Cardiac muscle cell (in vitro differentiated cells and primary cell): ENCODE results near the gene TNFSF15. TPM values are rescaled to one million over a fixed set of nuclear protein-coding genes. Genes with fewer than 3 reads are reported as not detected.

Source experiments
- DNase-seq, 2 donors: peaks; one replicate each; pipeline versions ENCODE4 v3.0.0 to v3.0.0-alpha.2; 2010 to 2017; ENCODE audit warnings: low read depth in 1 of 2, low spot score in 1 of 2
- H3K27ac ChIP-seq: fragments of 200-600 bp; sonication (generic); 2 replicates; pipeline ENCODE4 v1.5.1; 2016
- H3K27me3 ChIP-seq: fragments of 200-600 bp; sonication (generic); 2 replicates; pipeline ENCODE4 v1.6.0; 2016; ENCODE audit warnings: control low read depth
- H3K36me3 ChIP-seq: fragments of 200-600 bp; sonication (generic); 2 replicates; pipeline ENCODE4 v1.5.1; 2016; ENCODE audit warnings: control low read depth
- H3K4me1 ChIP-seq: fragments of 200-600 bp; sonication (generic); 2 replicates; pipeline ENCODE4 v1.8.1; 2017; ENCODE audit warnings: low read depth, mild to moderate bottlenecking, mixed run types
- H3K4me3 ChIP-seq: fragments of 200-600 bp; sonication (generic); 2 replicates; pipeline ENCODE4 v1.5.1; 2016; ENCODE audit warnings: mild to moderate bottlenecking
- H3K9me3 ChIP-seq: fragments of 200-600 bp; sonication (generic); 2 replicates; pipeline ENCODE4 v1.5.1; 2017; ENCODE audit warnings: low read depth, mild to moderate bottlenecking, control low read depth
- polyA plus RNA-seq: library from polyadenylated mRNA; unstranded; fragments of >200 nt; fragmentation: Nextera tagmentation; extraction: Ambion mirVana; gene quantifications from 2 replicates; pipeline ENCODE4 v1.2.1, GENCODE V29; 2016
- total RNA-seq: library from RNA; depleted of rRNA; stranded (reverse); fragments of >200 nt; gene quantifications from 2 replicates; pipeline ENCODE4 v1.2.3, GENCODE V29; 2016
- TF ChIP-seq, protein P1 (sequence below): IDR thresholded peaks from 2 replicates; pipeline ENCODE4 v1.5.1; 2012; ENCODE audit warnings: low read depth, mild to moderate bottlenecking, low read length

The TNFSF15 gene
- total and polyA plus RNA-seq, 2 experiments from 2014 or later: not detected

DNA sequence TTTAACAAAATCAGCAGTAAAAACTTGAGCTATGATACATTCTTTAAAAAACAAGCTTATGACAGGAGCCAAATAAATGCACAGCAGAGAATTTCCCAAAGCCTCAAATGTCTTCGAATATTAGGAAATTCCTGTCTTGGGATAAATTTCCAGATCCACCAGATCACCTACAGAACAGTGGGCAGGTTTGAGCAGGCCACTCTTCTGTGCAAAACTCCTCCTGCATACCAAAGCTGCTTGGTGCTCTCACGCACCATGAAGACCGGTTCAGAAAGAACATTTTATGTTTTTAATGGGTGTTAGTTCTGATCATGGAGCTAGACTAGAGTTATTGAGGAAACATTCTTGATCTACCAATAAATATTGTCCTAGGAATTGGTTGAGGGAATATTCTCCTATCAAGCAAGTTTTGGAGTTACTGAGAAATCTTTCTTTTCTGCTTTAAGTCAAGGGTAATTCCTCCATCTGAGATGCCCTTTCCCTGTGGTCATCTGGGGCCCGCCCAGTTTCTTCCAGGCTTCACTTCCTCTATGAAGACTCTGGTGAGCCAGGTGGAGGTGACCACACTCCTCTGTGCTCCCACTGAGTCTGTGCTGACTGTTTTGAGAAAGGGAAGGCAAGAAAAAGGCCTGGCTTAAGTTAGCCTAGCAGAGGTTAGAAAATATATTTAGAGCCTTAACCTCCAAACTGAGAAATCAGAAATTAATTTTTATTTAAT is 17.9 kb downstream of the TNFSF15 start:
- H3K9me3 ChIP-seq: no peaks in the 10 kb centered on the region
- TF ChIP-seq, protein P1, sequence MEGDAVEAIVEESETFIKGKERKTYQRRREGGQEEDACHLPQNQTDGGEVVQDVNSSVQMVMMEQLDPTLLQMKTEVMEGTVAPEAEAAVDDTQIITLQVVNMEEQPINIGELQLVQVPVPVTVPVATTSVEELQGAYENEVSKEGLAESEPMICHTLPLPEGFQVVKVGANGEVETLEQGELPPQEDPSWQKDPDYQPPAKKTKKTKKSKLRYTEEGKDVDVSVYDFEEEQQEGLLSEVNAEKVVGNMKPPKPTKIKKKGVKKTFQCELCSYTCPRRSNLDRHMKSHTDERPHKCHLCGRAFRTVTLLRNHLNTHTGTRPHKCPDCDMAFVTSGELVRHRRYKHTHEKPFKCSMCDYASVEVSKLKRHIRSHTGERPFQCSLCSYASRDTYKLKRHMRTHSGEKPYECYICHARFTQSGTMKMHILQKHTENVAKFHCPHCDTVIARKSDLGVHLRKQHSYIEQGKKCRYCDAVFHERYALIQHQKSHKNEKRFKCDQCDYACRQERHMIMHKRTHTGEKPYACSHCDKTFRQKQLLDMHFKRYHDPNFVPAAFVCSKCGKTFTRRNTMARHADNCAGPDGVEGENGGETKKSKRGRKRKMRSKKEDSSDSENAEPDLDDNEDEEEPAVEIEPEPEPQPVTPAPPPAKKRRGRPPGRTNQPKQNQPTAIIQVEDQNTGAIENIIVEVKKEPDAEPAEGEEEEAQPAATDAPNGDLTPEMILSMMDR: no peak
- H3K27ac ChIP-seq: no peak overlapping the region

DNA sequence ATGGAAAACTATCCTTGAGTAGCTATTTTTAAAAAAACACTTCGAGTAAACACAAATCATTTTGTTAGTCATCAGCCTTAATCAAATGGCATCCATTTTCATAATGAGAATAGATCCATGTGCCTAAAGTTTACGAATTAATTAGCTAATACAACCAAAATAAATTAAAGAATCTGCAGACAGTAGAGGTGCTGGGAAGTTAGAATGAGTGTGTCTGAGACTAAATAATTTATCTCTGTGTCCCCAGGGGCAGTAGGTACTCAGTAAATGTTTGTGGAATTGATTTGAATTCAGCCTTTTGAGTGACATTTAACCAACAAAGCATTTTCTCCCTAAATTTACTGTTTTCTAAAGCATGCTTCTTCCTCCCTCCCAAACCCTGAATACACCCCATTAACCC is 18.6 kb downstream of the TNFSF15 start:
- Histone ChIP-seq H3K36me3 (no peaks in the 10 kb centered on the region), H3K9me3 (no peaks in the 10 kb centered on the region), H3K4me3 (no peak overlapping the region), H3K27me3 (peaks cover 100% of the 10 kb centered on the region), H3K4me1 (no peaks in the 10 kb centered on the region), H3K27ac (no peak overlapping the region)
- no peak for DNase-seq
- TF ChIP-seq, protein P1: no peak

More for the DNA sequence above, 17.9 kb downstream of the TNFSF15 start:
- Histone ChIP-seq H3K27me3 (peaks cover 100% of the 10 kb centered on the region), H3K4me1 (no peaks in the 10 kb centered on the region), H3K4me3 (no peak overlapping the region), H3K36me3 (no peaks in the 10 kb centered on the region)
- no peak for DNase-seq

DNA sequence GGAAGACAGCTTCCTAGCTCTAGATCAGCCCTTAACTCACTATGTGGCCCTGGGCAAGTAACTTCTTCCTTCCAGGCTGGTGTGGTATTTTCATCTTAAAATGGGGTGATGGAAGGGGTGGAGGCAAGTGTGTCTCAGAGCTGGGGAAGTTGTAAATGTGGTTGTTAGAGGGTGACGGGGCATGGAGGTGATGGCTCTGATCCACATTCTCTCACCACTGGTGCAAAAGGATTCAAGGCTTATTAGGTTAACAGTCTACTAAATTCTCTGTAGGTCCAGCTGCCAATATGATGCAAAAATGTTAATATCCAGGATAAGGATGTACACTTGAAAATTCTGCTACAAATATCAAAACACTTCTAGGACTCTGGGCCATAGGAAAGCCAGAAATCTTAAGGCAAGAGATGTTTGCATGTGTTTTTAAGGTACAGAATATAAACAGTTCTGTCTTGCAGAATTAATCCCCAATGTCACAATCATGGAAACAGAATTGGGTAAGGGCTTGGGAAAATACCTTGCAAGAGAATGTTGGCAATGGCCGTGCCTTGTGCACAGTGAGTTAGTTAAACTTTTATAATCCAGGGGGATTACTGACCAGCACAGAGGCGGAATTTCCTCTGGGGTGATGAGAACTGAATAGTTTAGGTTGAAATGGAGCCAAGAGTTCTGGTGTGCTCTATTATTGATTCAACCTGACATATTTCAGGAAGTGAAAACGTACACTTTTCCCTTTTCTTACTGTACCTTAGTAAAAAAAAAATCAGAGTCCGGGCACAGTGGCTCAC is 19.8 kb downstream of the TNFSF15 start:
- TF ChIP-seq, protein P1: no peak
- DNase-seq: no peak
- Histone ChIP-seq H3K27me3 (peaks cover 100% of the 10 kb centered on the region), H3K36me3 (no peaks in the 10 kb centered on the region), H3K9me3 (no peaks in the 10 kb centered on the region), H3K4me1 (no peaks in the 10 kb centered on the region), H3K4me3 (no peak overlapping the region), H3K27ac (no peak overlapping the region)

DNA sequence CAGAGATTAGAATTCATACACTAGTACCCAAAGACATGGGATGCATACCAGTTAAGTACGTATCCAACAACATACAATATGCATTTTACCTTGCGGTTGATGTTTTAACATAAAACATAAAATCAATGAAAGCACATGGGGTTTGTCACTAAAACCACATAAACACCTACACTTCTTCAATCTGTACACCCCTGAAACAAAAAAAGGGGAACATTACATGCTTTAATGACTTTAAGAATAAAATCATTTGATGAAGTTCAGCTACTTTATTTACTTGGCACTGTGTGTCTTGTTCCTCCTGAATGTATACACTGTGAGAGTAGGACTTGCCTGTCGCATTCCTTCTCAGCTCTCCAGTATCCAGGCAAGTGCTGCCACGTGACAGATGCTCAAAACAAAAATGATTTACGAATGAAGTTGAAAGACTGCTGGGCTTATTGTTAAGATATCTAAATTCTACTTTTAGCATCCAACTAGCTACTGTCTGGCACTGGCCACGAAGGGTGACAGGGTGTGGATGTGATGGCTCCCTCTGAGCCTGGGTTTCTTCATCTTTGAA is 21.0 kb downstream of the TNFSF15 start:
- no peaks in the 10 kb centered on the region for H3K36me3 ChIP-seq
- no peak for DNase-seq

DNA sequence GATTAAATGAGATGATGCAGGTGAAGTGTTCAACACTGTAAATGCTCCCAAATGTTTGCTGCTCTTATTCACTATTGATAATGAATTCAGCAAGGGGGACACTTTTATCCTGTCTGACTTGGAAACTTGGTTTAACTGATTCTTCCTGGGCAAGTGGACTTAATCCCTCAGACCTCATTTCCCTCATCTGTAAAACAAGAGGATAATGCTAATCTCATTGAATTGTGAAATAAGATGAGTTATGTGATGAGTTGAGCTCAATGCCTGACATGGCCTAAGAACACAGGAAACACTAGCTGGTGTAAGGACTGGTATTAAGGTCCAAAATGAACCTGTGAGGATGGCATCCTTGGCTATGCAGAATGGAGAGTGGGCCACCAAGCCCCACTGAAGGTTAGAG is 23.3 kb downstream of the TNFSF15 start:
- Histone ChIP-seq H3K4me1 (no peaks in the 10 kb centered on the region), H3K9me3 (no peaks in the 10 kb centered on the region), H3K27me3 (peaks cover 100% of the 10 kb centered on the region), H3K27ac (no peak overlapping the region), H3K36me3 (no peaks in the 10 kb centered on the region), H3K4me3 (no peak overlapping the region)
- DNase-seq: no peak
- TF ChIP-seq, protein P1: no peak

More for the DNA sequence above, 21.0 kb downstream of the TNFSF15 start:
- TF ChIP-seq, protein P1: no peak
- H3K27me3 ChIP-seq: peaks cover 100% of the 10 kb centered on the region
- no peak overlapping the region for H3K27ac ChIP-seq
- H3K9me3 ChIP-seq: no peaks in the 10 kb centered on the region
- no peaks in the 10 kb centered on the region for H3K4me1 ChIP-seq
- no peak overlapping the region for H3K4me3 ChIP-seq
